ENCODE measurements around the gene GIMAP8.

The GIMAP8 gene

GRCh38 chr7:150431839-150432658 is 18.4 kb upstream of the GIMAP8 start:
- no peak for TF ChIP-seq ZFX (IDR thresholded peaks at IDR 0.05; ENCODE audit: borderline replicate concordance)
- no peak for TF ChIP-seq CTCF (IDR thresholded peaks at IDR 0.05)

GRCh38 chr7:150432915-150433892 is 17.2 kb upstream of the GIMAP8 start:
- no peak overlapping the region for H3K27ac ChIP-seq
- TF ChIP-seq CTCF (IDR thresholded peaks at IDR 0.05) (no peak), ZFX (IDR thresholded peaks at IDR 0.05; ENCODE audit: borderline replicate concordance) (no peak)

More at GRCh38 chr7:150431839-150432658, 18.4 kb upstream of the GIMAP8 start:
- H3K27ac ChIP-seq, result no peak overlapping the region

GRCh38 chr7:150434240-150434639 is 16.2 kb upstream of the GIMAP8 start:
- H3K27ac ChIP-seq, result no peak overlapping the region
- TF ChIP-seq CTCF (IDR thresholded peaks at IDR 0.05) (no peak), ZFX (IDR thresholded peaks at IDR 0.05; ENCODE audit: borderline replicate concordance) (no peak)

DNA sequence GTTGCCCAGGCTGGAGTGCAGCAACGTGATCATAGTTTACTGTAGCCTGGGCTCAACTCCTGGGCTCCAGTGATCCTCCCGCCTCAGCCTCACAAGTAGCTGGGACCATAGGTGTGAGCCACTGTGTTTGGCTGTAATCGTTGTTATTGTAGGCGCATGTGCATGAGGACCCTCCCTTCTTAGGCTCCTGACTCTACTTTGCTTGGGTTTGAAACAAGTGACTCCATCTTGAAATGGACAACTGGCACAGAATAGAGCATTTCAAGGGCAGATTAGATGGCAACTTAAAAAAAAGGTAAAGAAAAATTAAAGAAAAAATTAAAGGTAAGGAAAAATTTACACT is 15.4 kb upstream of the GIMAP8 start:
- TF ChIP-seq CTCF (IDR thresholded peaks at IDR 0.05) (no peak), ZFX (IDR thresholded peaks at IDR 0.05; ENCODE audit: borderline replicate concordance) (no peak)
- H3K27ac ChIP-seq, result no peak overlapping the region

DNA sequence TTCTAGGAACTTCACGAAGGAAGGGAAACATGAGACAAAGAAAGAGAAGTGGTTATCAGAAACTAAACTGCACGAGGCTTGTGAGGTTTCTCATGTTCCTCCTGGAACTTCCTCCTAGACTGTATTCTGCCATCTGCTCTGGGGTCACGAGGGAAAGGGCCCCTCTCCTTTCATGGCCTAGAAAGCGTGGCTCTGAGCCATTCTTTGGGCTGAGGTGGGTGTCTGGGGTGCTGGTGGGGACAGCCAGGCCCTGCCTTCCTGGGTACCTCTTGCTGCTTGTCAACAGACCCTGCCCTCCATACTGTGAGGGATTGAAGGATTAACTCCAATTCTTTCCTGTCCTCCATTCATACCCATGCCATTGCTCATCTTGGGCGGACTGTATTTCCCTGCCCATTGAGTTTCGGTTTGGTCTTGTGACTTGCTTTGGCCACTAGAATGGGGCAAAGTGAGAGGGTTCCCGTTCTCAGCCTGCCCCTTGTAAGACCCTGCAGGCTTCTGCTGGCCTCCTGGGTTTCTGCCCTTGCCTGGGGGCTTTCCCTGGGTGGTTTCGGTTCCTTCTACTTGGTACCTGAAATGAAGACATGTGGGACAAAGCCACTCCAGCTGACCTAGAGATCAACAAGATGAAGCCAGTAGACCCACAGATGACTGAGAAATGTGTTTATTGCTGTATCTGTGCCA is 14.9 kb upstream of the GIMAP8 start:
- H3K27ac ChIP-seq, result no peak overlapping the region
- TF ChIP-seq ZFX (IDR thresholded peaks at IDR 0.05; ENCODE audit: borderline replicate concordance) (no peak), CTCF (IDR thresholded peaks at IDR 0.05) (no peak)

GRCh38 chr7:150439967-150440366 is 10.5 kb upstream of the GIMAP8 start:
- H3K27ac ChIP-seq, result no peak overlapping the region
- TF ChIP-seq ZFX (IDR thresholded peaks at IDR 0.05; ENCODE audit: borderline replicate concordance) (no peak), CTCF (IDR thresholded peaks at IDR 0.05) (no peak)

Data from 22Rv1 (cell line).